ENCODE results near the gene RNF144A.

- TF ChIP-seq CTCF (IDR thresholded peaks at IDR 0.05), result peak in 4 of 5 experiments; percentile 16 to 46 (median 33)
- TF ChIP-seq POLR2A (IDR thresholded peaks at IDR 0.05), result no peak
- TF ChIP-seq EP300 (IDR thresholded peaks at IDR 0.05), result no peak
Observed at GRCh38 chr2:7014174-7014640, 97.0 kb downstream of the RNF144A start.

Data from tibial nerve (tissue), 4 donors.